ENCODE data around the gene TRAF1.

DNA sequence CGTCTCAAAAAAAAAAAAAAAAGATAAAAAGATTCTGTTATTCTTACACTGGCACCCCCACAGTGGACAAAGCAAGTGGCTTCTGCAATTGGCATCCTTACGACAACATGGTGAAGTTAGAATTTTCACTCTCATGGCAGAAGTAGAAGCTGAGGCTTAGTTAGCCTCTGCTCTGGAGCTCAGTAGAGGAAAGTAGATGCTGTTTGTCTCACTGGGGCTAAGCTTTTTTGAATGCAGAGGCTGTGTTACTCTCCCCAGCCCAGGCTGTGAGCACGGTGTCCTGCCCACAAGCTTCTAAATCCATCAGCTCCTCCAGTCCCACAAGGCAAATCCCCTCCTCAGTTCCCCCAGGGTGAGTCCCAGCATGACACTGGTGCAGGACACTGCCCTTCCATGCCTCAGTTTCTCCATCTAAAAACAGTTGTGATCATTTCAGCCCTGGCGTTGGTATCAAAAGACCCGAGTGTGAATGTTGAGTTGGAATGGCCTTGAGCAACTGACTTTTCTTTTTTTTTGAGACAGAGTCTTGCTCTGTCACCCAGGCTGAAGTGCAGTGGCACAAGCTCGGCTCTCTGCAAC, 27.0 kb downstream of the TRAF1 start:
- TF ChIP-seq POLR2A (IDR thresholded peaks at IDR 0.05) = no peak
- TF ChIP-seq POLR2AphosphoS5 (IDR thresholded peaks at IDR 0.05) = no peak
- TF ChIP-seq, protein P1, sequence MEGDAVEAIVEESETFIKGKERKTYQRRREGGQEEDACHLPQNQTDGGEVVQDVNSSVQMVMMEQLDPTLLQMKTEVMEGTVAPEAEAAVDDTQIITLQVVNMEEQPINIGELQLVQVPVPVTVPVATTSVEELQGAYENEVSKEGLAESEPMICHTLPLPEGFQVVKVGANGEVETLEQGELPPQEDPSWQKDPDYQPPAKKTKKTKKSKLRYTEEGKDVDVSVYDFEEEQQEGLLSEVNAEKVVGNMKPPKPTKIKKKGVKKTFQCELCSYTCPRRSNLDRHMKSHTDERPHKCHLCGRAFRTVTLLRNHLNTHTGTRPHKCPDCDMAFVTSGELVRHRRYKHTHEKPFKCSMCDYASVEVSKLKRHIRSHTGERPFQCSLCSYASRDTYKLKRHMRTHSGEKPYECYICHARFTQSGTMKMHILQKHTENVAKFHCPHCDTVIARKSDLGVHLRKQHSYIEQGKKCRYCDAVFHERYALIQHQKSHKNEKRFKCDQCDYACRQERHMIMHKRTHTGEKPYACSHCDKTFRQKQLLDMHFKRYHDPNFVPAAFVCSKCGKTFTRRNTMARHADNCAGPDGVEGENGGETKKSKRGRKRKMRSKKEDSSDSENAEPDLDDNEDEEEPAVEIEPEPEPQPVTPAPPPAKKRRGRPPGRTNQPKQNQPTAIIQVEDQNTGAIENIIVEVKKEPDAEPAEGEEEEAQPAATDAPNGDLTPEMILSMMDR (IDR thresholded peaks at IDR 0.05) = no peak
- TF ChIP-seq EP300 (IDR thresholded peaks at IDR 0.05) = no peak

All from suprapubic skin (tissue), 4 donors.